ENCODE data around the gene ROBO4.

Gene ROBO4

DNA sequence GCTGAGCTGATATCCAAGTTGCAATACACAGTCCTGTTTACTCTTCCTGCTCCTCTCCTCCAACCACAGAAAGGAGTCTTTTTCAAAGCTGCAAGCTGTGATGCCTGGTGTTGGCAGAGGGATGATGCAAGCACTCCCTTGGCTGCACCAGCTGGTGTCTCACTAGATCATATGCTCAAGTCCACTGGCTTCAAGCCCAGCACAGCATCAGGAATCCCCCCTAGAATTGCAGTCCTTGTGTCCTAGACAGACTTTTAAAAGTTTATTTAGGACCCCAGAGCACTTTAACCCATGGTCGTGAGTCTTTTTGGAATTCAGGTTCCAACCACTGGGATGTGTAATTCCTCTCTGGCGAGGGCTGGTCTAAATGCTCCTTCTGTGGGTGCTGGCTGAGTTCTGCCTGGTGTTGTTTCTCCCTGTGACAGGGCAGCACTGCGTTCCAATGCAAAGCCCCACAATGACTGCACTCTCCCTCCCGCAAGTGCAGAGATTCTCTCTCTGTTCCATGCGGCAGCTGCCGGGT, 19.5 kb upstream of the ROBO4 start:
- peak; percentile 83 to 91 for DNase-seq

- DNase-seq, result no peak
Measured at GRCh38 chr11:124916370-124916710, 18.7 kb upstream of the ROBO4 start.

DNA sequence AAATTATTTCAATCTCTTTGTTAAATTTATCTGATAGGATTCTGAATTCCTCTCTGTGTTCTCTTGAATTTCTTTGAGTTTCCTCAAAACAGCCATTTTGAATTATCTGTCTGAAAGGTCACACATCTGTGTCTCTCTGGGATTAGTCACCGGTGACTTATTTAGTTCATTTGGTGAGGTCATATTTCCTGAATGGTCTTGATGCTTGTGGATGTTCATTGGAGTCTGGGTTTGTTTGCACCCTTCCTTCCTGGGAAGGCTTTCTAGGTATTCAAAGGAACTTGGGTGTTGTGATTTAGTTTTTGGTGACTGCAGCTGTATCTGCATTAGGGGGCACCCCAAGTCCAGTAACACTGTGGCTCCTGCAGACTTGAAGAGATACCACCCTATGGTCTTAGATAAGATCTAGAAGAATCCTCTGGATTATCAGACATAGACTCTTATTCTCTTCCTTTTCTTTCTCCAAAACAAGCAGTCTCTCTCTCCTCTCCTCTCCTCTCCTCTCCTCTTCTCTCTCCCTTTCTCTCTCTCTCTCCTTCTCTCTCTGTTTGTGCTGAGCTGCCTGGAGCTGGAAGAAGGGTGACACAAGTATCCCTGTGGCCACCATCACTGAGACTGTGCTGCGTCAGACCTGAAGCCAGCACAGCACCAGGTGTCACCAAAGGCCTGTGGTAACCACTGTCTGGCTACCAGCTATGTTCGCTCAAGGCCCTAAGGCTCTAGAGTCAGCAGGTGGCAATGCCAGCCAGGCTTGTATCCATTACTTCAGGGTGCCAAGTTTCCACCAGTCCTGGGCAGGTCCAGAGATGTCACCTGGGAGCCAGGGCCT, 18.1 kb upstream of the ROBO4 start:
- no peak for DNase-seq

- no peak for DNase-seq
Measured at GRCh38 chr11:124902616-124903015, 5.0 kb upstream of the ROBO4 start.

GRCh38 chr11:124900464-124900863, 2.8 kb upstream of the ROBO4 start:
- DNase-seq, result no peak

- peak; percentile 47 to 82 for DNase-seq
Measured at GRCh38 chr11:124899383-124900145, 1.9 kb upstream of the ROBO4 start.

DNA sequence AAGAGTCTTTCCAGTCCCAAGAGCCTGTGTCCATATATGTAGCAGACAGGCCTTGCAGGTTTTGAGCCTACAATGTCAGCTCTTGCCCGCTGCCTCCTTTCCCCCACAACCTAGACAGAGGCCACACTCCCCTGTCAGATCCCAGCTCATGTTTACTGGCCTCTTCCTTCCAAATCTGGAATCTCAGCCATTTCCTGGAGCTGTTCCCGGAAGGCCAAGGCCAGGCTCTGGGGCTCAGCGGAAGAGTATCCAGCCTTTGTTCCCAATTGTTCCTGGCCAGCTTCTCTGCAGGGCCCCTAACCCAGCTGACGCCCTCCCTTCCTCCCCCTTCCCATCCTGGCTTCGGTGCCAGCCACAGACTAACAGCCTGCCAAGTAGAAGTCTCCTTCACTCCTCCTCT, 1.0 kb upstream of the ROBO4 start:
- no peak for DNase-seq

GRCh38 chr11:124898263-124898680, 607 bp upstream of the ROBO4 start:
- peak; percentile 89 to 96 for DNase-seq

- peak in 1 of 2 experiments; percentile 8 for DNase-seq
Measured at GRCh38 chr11:124896821-124897391, 759 bp downstream of the ROBO4 start.

DNA sequence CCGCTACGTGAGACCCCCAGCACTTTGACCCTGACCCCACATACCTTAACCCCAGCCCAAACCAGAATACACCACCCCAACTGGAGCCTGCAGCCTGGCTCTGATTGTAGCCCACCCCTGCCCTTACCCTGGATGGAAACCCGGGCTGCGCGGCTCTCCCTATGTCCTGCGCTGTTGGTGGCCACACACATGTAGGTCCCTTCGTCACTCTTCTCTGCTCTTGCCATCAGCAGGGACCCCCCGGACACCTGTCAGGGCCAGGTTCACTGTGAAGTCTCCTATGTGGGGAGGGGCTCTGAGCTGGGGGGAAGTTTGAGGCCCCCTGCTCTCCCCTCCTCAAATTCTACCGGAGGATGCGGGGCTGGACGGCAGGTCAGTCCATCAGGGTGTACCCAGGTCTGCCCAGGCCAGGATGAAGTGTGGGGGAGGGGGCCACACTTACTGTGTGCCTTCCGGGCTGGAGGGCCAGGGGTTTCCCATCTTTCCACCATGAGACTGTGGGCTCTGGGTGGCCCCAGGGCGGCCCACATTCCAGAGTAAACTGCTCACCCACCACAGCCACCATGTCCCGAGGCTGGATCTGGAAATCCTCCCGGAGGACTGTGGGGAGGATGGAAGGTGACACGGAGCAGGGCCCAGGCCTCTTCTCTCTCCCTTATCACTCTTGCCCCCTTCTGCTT, 1.5 kb downstream of the ROBO4 start:
- no peak for DNase-seq

GRCh38 chr11:124895471-124895971, 2.1 kb downstream of the ROBO4 start:
- DNase-seq, result no peak

GRCh38 chr11:124894606-124895430, 2.8 kb downstream of the ROBO4 start:
- DNase-seq, result no peak

DNA sequence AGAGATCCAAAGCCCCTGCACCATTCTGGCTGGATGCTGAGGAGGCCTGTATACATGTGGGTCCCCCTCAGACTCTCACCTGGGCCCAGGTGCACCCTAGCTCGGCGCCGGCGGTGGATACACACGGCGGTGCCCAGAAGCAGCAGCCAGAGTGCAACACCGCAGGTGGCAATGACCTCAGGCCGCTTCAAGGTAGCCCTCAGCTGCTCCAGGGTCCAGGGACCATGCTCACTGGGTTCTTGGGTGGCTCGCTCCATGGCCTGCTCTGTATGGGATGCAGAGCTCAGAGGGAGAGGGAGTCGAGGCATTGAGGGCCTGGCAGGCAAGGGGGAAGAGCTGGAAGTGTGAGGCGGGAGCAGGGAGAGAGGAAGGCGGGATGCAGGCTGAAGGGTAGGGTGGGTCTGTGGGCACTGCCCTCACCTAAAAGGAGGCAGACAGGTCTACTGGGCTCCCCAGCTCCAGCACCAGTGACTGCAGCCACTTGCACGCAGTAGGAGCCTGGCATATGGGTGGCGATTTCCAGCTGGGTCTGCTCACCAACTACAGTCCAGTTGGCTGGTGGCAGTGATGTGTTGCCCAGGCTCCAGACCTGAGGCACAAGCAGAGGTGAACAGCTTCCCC, 3.8 kb downstream of the ROBO4 start:
- no peak for DNase-seq

DNA sequence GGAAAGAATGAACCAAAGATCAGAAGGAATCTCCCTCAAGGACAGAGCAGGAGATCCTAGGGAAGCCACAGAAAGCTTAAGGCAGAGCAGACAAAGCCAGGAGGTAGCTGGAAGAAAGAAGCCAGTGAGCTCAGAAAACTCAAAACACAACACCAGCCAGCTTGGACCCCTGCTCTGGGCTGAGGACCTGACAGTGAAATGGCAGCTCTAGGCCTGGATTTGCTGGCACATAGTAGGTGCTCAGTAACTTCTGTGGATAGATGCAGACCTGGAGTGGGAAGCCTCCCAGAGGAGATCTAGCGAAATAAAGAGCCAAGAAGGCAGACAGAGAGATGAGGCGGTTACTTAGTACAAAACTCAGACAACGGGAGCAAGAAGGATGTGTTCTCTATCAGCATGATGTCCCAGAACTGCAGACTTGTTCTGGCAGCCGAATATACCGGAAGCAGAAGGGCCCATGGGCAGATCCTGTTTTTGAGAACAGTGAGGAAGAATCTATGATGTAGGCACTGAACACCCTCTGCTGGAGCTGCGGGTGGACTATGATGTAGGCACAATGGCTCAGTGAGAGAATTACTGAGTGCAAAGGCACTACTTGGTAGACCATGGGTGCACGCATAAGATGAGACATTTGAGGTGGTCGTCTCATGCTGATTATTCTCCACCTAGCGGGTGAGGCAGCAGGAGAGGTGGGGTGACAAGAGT, 4.8 kb downstream of the ROBO4 start:
- no peak for DNase-seq

DNA sequence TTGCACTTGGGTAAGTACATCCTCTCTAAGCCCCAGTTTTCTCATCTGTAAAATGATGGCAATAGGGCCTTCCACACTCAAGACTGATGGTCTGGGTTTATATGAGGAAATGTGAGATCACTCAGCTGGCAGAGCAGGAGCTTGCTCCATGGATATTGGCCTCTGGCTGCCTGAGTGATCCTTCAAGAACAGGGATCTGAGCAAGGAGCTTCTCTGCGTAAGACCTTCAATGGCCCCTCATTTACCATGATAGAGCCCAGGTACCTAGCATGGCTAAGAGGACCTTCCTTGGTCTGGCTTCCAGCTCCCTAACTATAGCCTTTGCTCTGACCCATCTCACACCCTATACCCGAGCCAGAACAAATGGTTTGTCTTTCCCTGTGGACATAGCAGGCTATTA, 5.5 kb downstream of the ROBO4 start:
- DNase-seq, result no peak

DNA sequence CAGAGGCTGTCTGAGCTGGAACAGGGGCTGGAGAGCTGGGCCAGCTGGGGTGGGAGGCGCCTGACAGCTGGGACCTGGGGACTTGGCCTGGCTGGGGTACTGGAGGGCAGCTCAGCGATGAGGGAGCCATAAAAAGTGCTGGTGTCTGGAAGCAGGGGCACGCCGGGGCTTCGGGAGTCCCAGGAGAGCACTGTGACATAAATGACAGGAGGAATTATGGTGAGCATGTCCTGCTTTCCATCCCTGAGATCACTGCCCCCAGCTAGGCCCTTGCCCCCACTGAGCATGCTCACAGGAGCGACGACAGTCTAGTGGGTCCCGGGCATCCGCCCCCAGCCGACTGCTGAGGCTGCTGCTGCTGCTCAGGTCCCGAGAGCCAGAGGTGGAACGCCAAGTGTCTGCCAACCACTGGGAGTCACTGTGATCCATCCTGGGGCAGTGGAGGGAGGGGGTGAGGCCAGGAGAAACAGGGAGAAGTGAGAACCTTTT, 6.2 kb downstream of the ROBO4 start:
- DNase-seq, result peak; percentile 14 to 54

- DNase-seq, result no peak
Measured at GRCh38 chr11:124890683-124891372, 6.8 kb downstream of the ROBO4 start.

DNA sequence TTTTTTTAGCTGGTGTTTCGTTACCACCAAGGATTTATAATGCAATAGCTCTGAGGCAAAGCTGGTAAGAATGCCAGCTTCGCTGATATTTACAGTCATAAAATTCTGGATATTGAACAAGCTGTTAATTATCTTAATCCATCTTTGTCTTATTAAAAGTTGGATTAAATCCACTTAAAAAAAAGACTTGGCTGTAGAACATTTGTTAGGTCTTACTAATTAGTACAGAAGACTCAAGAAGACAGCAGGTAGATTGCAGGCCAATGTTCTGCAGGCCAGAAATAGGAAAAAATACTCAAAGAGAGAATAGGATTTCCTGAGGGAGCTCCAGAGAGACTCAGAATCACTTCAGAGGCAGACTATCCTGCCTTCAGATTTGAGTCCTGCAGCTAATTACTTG, 7.5 kb downstream of the ROBO4 start:
- peak; percentile 12 to 50 for DNase-seq

DNA sequence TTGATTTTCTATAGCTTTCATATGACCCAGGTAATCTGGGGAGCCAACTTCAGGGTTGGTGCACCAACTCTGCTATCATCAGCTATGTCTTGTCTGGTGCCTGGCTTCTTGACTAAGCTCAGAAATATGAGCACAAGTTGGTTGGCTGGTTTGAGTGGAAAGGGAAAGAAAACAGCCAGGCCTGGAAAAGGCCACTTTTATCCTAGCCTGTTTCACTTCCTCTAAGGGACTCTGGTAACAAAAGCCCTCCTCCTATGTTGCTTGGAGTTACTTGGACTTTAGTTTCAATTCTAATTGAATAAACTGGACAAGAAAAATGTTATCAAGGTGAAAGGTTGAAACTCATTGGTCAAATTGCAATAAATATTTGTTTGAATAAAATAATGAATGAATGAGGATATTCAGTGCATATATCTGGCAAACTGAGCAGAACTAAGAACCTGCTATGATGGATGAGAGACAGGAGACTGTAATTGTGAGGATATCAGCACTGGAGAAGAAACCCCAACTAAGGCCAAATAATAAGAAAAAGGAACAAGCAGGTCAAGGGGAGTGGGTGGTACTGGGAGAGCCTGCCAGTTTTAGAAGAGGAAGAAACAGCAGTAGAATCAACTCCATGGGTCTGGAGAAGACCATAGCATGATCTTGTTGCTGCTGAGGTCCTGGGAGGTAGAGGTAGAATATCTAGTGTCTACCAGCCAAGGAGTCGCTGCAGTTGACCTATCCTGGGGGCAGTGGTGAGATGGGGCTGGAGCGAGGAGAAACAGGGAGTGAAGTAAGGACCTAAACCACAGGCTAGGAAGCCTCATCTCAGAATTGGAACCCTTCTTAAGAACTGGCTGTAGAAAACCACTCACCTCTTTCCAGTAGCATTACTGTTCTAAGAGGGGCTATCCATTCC, 8.2 kb downstream of the ROBO4 start:
- DNase-seq, result no peak
